ENCODE measurements around the gene ZBTB7B. TPM values are rescaled to one million over a fixed set of nuclear protein-coding genes. Genes with fewer than 3 reads are reported as not detected.
A peak's percentile ranks its signal among the peaks of the same experiment; 100 is the strongest.

Gene ZBTB7B
- total and polyA plus RNA-seq, 9 of the 15 experiments (the other 6 are each of a cell fraction or from before 2014, with no cell fraction given) = 0.04 to 46.5 (median 15.2) TPM

- no peak for TF ChIP-seq ZNF699 (CRISPR knock-in tag; IDR thresholded peaks at IDR 0.05; ENCODE audit: insufficient replicate concordance)
- TF ChIP-seq L3MBTL2 (IDR thresholded peaks at IDR 0.05) = peak; percentile 62
- no peak for TF ChIP-seq XRCC5 (IDR thresholded peaks at IDR 0.05; ENCODE audit: low read depth, low read length)
- TF ChIP-seq ZNF76 (CRISPR knock-in tag; IDR thresholded peaks at IDR 0.05; ENCODE audit: borderline replicate concordance) = 0 out of 2 replicates have a peak, but pooled peaks have one; percentile 31
- peak; percentile 58; the same call in 1 of the 2 replicates for TF ChIP-seq MYC (IDR thresholded peaks at IDR 0.05; ENCODE audit: low read depth, low read length)
- TF ChIP-seq MYC (CRISPR knock-in tag; IDR thresholded peaks at IDR 0.05; ENCODE audit: borderline replicate concordance, low read depth) = peak; percentile 39; the same call in 1 of the 2 replicates
- TF ChIP-seq SMARCB1 (IDR thresholded peaks at IDR 0.05; ENCODE audit: insufficient read length, low read depth) = no peak
- no peak for TF ChIP-seq GTF3C2 (IDR thresholded peaks at IDR 0.05; ENCODE audit: borderline replicate concordance, extremely low read depth, insufficient read length)
- no peak for TF ChIP-seq STAG1 (CRISPR knock-in tag; IDR thresholded peaks at IDR 0.05; ENCODE audit: borderline replicate concordance)
- TF ChIP-seq NFIC (IDR thresholded peaks at IDR 0.05) = 0 out of 2 replicates have a peak, but pooled peaks have one; percentile 9
- no peak for TF ChIP-seq ZZZ3 (IDR thresholded peaks at IDR 0.05)
- peak; percentile 64 for TF ChIP-seq PHF20 (IDR thresholded peaks at IDR 0.05; ENCODE audit: partially characterized antibody)
- peak; percentile 64 to 86 (median 70) for TF ChIP-seq CTCF (IDR thresholded peaks at IDR 0.05 in 2 of 3, conservative IDR thresholded peaks at IDR 0.05 in 1 of 3; ENCODE audit: insufficient read depth in 2 of 3, low read depth in 1 of 3, low read length in 3 of 3)
- no peak for TF ChIP-seq ZNF232 (CRISPR knock-in tag; IDR thresholded peaks at IDR 0.05)
- TF ChIP-seq ZBTB12 (CRISPR knock-in tag; IDR thresholded peaks at IDR 0.05) = no peak
- 0 out of 2 replicates have a peak, but pooled peaks have one; percentile 22 for TF ChIP-seq STAT6 (CRISPR knock-in tag; IDR thresholded peaks at IDR 0.05)
- no peak for TF ChIP-seq CEBPG (CRISPR knock-in tag; IDR thresholded peaks at IDR 0.05)
- TF ChIP-seq CEBPG (tag; conservative IDR thresholded peaks at IDR 0.05 in 1 of 2, IDR thresholded peaks at IDR 0.05 in 1 of 2) = no peak
Observed at GRCh38 chr1:154961207-154962155, 41.1 kb upstream of the ZBTB7B start, which contains the start of gene PYGO2 (continued).

Data from K562 (cell line).